ENCODE data around the gene POLRMT. TPM values are rescaled to one million over a fixed set of nuclear protein-coding genes. Genes with fewer than 3 reads are reported as not detected.
"Not testable (repeated sequence)": the region's sequence is repeated elsewhere in the genome, so short reads cannot be mapped to it uniquely, and the experiment has no call there.

Gene POLRMT
- polyA plus RNA-seq, 1 experiment, result 38.6 TPM

- DNase-seq (ENCODE audit: low read depth), result no peak
- H3K4me3 ChIP-seq (ENCODE audit: low read depth, low read length), result no peak overlapping the region
- ChIA-PET POLR2A (no interaction called here), CTCF (no interaction called here)
- no peaks in the 10 kb centered on the region for H3K36me3 ChIP-seq (ENCODE audit: control insufficient read depth, insufficient read depth, low read length)
- TF ChIP-seq CTCF (IDR thresholded peaks at IDR 0.05; ENCODE audit: insufficient read depth, low read depth, low read length), result no peak
- H3K27me3 ChIP-seq (ENCODE audit: control insufficient read depth, insufficient read depth, low read length), result no peaks in the 10 kb centered on the region
These were observed 25.8 kb downstream of the POLRMT start for GRCh38 chr19:607301-608154.

DNA sequence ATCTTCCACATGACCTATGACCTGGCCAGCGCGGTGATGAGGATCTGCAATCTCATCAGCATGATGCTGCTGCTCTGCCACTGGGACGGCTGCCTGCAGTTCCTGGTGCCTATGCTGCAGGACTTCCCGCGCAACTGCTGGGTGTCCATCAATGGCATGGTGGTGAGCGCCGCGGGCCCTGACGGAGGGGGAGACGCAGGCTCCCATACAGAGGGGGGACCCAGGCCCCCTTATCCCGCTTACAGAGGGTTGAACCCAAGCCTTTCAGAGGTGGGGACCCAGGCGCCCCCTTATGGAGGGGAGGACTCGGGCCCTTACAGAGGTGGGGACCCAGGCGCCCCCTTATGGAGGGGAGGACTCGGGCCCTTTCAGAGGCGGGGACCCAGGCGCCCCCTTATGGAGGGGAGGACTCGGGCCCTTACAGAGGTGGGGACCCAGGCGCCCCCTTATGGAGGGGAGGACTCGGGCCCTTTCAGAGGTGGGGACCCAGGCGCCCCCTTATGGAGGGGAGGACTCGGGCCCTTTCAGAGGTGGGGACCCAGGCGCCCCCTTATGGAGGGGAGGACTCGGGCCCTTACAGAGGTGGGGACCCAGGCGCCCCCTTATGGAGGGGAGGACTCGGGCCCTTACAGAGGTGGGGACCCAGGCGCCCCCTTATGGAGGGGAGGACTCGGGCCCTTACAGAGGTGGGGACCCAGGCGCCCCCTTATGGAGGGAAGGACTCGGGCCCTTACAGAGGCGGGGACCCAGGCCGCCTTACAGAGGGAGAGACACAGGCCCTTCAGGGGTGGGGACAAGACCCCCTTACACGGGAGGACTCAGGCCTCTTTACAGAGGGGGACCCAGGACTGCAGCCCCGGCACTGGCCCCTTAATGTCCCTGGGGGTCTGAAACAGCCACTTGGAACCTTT is 28.0 kb downstream of the POLRMT start:
- DNase-seq (ENCODE audit: low read depth); H3K27me3 ChIP-seq (ENCODE audit: control insufficient read depth, insufficient read depth, low read length); CTCF ChIA-PET; H3K36me3 ChIP-seq (ENCODE audit: control insufficient read depth, insufficient read depth, low read length); H3K4me3 ChIP-seq (ENCODE audit: low read depth, low read length); POLR2A ChIA-PET: not testable (repeated sequence)

DNA sequence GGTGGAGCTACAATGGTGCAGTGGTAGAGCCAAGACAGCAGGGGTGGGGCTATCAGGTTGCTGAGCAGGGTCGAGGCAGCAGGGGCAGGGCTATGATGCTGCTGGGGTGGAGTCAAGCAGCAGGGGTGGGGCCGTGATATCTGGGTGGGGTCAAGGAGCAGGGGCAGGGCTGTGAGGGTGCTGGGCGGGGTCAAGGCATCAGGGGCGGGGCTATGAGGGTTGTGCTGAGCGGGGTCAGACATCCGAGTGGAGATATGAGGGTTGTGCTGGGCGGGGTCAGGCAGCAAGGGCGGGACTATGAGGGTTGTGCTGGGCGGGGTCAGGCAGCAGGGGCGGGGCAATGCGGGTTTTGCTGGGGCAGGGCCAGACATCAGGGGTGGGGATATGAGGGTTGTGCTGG is 29.0 kb downstream of the POLRMT start:
- POLR2A ChIA-PET, result no interaction called here
- no peak for TF ChIP-seq CTCF (IDR thresholded peaks at IDR 0.05; ENCODE audit: insufficient read depth, low read depth, low read length)
- DNase-seq (ENCODE audit: low read depth), result no peak
- Histone ChIP-seq H3K27me3 (ENCODE audit: control insufficient read depth, insufficient read depth, low read length) (no peaks in the 10 kb centered on the region), H3K36me3 (ENCODE audit: control insufficient read depth, insufficient read depth, low read length) (no peaks in the 10 kb centered on the region), H3K4me3 (ENCODE audit: low read depth, low read length) (no peak overlapping the region)
- CTCF ChIA-PET, result no interaction called here

DNA sequence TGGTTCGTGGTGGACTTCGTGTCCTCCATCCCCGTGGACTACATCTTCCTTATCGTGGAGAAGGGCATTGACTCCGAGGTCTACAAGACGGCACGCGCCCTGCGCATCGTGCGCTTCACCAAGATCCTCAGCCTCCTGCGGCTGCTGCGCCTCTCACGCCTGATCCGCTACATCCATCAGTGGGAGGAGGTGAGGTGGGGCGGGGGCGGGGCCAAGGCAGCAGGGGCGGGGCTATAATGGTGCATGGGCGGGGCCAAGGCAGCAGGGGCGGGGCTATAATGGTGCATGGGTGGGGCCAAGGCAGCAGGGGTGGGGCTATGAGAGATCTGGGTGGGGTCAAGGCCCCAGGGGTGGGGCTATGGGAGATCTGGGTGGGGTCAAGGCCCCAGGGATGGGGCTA is 29.6 kb downstream of the POLRMT start:
- DNase-seq (ENCODE audit: low read depth); POLR2A ChIA-PET; CTCF ChIA-PET; H3K27me3 ChIP-seq (ENCODE audit: control insufficient read depth, insufficient read depth, low read length); H3K36me3 ChIP-seq (ENCODE audit: control insufficient read depth, insufficient read depth, low read length); H3K4me3 ChIP-seq (ENCODE audit: low read depth, low read length): not testable (repeated sequence)

GRCh38 chr19:603302-603639 is 30.1 kb downstream of the POLRMT start:
- H3K27me3 ChIP-seq (ENCODE audit: control insufficient read depth, insufficient read depth, low read length); POLR2A ChIA-PET; H3K4me3 ChIP-seq (ENCODE audit: low read depth, low read length); DNase-seq (ENCODE audit: low read depth); H3K36me3 ChIP-seq (ENCODE audit: control insufficient read depth, insufficient read depth, low read length); CTCF ChIA-PET: not testable (repeated sequence)

DNA sequence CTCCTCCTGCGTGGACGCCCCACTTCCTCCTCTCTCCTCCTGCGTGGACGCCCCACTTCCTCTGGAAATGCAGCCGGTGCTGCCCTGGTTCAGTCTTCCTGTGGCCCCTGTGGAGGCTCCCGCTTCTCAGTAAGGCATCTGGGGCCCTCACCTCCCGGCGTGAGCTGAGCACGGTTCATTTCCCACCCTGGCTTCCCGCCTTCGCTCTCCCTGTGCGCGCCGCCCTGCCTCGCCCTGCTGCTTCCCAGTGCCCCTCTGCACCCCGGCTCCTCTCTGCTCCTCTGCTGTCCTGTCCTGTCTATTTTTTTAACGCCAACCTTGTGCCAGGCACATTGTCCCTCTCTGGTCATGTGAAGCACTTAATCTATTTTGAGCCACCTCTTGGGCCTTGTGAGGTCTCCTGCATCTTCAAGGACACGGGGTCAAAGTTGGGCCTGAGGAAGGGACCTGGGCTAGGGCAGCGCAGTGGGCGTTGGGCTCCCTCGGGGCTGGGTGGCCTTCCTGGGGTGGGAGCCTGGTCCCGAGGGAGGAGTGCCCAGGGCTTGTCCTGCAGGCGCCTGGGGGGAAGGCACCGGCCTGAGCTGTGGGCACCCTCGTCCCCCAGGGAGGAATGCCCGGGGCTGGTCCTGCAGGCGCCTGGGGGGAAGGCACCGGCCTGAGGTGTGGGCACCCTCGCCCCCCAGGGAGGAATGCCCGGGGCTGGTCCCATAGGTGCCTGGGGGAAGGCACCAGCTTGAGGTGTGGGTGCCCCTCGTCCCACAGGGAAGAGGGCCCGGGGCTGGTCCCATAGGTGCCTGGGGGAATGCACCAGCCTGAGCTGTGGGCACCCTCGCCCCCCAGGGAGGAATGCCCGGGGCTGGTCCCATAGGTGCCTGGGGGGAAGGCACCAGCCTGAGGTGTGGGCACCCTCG is 30.7 kb downstream of the POLRMT start:
- Histone ChIP-seq H3K36me3 (ENCODE audit: control insufficient read depth, insufficient read depth, low read length) (no peaks in the 10 kb centered on the region), H3K27me3 (ENCODE audit: control insufficient read depth, insufficient read depth, low read length) (no peaks in the 10 kb centered on the region), H3K4me3 (ENCODE audit: low read depth, low read length) (no peak overlapping the region)
- CTCF ChIA-PET, result no interaction called here
- no peak for TF ChIP-seq CTCF (IDR thresholded peaks at IDR 0.05; ENCODE audit: insufficient read depth, low read depth, low read length)
- DNase-seq (ENCODE audit: low read depth), result no peak
- POLR2A ChIA-PET, result no interaction called here

Data from BJ (cell line).